GM21447 (cell line): ENCODE data around the gene SLCO2A1.

Experiments used
- ATAC-seq: cut with Tn5 transposase; IDR thresholded peaks from one replicate; pipeline ENCODE4 v1.9.1; 2021; ENCODE audit not compliant: unreplicated experiment

The SLCO2A1 gene

DNA sequence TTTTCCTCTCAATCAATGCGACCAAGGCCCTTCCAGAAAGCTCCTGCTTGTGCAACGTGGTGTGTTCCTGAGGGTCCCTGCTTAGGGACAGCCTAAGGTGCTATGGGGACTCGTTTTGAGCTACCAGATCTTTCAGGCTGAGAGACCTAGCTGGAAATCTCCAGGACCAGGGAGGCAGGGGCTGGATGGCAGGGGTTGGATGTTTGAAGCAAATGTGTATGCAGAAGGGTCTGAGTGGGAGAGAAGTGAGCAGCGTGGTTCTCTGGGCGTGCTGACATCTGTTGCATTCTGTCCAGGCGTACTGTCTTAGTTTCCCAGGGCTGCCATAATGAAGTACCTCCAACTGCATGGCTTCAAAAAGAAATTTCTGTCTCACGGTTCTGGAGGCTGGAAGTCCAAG lies 31.7 kb upstream of the SLCO2A1 start:
- ATAC-seq, result no peak

DNA sequence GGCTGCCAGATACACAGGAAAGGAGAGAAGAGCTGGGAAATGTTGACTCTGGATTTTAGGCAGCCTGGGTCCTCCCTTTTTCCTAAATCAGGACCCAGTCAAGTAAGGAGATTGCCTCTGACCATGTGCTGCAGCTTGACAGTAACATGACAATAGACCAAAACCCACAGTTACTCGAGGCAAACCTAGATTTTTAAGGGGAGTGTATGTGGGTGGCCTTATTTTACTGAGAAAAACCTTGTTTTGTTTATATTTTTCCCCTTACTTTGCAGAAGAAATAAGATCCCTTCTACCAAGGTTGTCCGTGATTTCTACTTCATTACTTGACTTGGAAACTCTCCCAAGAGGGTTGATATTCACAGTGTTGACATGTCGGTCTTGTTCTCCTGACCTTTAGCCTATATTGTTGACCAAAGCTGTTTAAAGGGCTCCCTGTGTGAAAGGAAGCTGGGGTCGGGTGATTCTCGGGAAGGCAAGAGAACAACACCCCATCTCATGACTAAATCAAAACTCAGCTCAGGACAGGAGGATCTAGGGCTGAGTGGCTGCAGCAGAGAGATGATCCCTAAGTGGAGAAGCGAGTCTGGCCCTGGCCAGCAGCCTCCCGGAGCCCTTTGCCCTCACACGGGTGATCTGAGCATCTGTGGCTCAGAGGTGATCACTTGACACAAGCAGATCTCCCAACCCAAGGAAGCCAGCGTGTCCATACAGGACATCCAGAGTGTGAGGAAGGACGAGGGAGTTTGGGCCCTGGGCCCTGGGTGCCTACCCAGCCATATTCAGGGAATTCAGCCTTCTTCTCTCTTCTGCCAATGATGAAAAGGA lies 31.0 kb upstream of the SLCO2A1 start:
- no peak for ATAC-seq

DNA sequence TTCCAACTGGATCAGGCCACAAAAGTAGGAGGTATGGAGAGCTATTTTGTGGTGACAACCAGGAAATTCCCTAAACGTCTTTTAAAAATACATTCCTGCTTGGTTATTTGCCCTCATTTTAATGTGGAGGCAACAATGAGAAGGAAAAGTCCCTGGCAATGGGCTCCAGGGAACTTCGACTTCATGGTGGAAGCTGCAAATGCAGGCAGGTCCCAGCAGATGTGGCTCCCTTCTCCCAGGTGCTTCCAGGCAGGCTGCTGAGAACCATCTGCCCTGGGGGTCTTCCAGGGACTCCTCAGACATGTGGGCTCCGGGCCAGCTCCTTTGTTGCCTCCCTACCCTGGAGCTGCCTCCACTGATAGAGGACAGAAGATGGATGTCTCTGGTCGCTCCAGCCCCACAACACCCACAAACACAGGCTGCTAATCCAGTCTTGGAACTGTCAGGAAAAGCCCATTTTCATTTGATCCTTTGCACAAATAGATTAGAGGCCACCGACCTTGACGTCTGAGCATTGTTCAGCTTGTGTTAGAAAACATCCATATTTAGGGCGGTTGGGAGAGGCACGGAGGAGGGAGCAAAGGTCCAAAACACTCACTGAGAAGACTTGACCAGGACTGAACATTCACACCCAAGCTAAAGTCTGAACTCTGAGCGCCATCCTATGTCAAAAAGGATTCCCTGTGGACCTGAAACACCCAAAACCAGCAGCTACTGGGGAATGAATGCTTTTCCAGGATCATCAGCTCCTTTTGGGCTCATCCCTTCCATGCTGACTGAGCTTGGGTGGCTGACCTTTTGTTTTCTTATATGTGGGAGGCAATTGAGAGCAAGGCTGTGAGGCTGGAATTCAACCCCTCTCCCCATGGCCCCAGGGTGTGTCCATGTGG lies 30.2 kb upstream of the SLCO2A1 start:
- ATAC-seq, result no peak

DNA sequence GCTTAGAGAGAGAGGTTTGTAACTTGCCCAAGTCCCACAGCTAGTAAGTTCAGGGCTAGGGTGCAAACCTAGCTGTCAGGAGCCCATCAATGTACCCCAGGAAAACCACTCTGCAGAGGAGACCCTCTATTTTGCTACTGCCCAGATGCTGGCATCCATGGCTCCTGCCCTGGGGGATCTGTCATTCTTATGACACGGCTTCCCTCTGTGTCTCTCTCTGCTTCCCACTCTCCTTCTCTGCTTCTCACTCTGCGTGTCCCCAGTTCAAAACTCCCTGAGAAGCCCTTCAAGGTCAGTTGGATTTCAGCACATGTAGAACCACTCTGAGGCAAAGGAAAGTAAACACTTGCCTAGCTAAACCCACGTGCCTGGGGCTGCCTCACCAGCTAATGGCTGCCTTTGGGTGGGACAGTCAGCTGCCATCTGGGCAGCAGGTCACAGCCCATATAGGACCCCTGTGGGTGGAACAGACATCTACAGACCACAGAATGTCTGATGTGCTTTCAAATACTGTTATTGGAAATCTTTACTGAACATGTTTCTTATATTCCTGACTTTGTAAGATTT lies 29.4 kb upstream of the SLCO2A1 start:
- no peak for ATAC-seq

DNA sequence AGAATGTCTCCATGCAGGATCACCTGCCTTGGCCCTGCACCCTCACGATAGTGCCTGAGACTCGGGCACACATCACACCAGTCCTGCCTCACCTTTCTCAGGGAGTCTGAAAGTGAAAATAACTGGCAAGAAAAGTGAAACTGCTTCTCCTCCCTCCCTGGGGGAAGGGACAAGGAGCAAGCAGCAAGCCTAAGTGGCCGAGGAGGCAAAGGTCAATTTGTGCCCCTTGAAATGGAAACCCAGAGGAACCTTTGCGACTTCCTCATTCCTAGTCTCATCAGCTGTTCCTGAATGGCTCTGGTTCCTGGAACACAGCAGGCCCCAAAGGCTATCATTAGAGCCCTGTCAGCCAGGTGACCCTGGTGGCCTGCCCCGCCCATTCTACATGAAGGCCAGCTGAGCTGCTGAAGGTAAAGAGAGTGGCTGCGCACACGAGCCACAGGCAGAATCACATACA lies 28.0 kb upstream of the SLCO2A1 start:
- ATAC-seq, result no peak

DNA sequence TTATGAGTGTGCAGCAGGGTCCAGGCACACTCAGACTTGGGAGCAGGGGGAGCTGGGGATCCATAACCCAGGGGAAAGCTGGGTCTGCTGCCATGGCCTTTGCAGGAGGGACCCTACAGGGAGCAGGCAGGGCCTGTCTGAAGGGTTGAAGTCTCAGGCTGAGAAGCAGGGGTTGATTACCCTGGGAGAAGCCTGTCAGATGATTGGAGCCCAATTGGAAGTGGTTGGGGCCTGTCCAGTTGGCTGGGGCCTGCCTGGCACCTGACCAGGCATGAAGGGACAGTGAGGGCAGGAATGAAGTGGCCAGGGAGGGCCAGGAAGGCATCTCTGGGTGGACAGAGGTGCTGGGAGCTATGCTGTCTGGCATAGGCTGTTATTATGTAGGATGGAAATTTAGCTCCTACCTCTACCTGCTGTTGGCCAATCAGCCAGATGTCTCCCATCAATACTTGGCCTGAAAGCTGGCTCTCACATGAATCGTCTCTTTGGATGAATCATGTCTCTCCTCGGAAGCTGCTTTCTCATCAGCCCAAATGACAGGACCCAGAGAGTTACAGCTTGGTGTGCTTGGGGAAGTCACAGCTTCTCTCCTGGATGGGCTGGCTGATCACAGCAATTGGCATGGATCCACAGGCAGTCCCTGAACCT lies 27.4 kb upstream of the SLCO2A1 start:
- ATAC-seq, result no peak

DNA sequence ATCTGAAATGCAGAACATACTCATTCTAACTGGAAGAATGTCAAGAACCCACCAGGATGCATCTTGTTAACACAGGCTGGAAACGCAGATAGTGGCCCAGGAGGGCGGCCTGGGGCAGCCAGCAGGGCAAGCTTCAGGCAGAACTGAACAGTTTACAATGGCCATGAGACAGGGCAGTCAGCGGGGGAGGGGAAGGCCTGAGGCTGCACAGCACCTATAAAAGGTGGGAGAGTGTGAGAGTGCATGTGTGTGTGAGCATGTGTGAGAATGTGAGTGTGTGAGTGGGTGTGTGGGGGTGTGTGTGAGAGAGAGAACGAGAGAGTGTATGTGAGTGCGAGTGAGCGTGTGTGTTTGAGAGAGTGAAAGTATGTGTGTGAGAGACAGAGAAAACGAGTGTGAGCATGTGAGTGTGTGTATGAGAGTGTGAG lies 26.8 kb upstream of the SLCO2A1 start:
- no peak for ATAC-seq

DNA sequence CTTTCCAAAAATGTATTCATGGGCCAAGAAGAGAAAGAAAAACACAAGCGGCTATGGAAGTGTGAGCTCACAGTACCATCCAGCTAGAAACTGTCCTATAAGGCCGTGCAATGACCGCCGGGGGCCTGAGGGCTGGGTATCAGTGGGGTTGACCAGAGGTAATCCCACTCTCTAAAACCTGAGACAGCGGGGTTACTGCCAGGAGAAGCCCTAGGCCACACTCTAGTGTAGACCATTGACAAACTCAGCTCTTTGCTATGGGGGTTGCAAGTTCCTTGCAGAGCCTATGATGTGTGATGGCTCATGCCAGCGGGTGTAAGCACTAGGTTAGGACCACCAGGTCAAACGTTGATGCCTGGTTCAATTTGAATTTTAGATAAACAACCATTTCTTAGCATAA lies 25.9 kb upstream of the SLCO2A1 start:
- ATAC-seq, result no peak

DNA sequence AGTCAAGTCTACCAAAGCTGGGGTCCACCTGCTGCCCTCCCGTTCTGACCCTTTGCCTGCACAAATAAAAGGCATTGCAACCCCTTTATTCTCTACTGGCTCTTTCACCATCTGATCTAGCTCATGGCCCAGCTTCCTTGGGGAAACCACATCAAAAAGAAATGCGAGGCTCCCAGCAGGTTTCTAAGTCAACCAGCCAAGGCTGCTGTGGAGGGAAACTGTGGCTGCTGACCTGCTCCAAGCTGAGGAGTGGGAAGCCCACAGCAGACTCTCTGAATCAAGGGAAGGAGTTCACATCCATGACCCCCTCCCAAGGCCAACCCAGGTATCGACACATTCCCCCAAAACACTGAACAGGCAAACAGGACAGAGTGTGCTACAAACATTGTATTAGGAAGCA lies 25.2 kb upstream of the SLCO2A1 start:
- no peak for ATAC-seq

DNA sequence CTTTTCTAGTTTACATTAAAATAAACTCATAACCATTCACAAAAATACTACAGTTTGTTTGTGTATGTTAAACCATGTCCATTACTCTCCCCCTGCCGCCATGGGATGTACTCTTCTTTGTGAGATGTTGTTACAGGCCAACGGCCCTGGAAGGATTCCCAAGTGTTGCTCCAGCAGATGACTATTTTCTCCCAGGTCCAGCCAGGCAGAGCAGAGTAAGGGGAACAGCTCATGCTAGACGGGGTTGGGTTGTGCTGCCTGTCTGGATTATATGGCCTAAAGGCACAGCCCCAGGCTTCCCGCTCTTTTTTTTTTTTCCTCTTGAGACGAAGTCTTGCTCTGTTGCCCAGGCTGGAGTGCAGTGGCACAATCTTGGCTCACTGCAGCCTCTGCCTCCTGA lies 24.5 kb upstream of the SLCO2A1 start:
- ATAC-seq, result no peak

DNA sequence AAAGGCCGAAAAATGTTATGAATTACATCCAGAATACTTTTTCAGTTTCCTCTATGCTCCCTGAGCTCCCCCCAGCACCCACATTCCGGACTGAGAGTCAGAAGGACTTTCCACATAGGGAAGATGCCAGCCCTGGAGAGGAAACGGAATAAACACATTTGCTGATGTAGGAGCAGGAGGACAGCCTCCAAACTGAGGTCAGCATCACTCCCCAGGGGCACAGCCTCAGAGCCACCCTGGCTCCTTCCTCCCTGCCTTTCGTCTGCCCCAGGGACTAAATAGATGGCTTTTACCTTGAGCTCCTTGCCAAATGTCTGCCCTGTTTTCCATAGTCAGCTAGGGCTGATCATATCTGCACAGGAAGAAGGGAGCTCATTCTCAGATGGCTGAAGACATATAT lies 22.6 kb upstream of the SLCO2A1 start:
- no peak for ATAC-seq

DNA sequence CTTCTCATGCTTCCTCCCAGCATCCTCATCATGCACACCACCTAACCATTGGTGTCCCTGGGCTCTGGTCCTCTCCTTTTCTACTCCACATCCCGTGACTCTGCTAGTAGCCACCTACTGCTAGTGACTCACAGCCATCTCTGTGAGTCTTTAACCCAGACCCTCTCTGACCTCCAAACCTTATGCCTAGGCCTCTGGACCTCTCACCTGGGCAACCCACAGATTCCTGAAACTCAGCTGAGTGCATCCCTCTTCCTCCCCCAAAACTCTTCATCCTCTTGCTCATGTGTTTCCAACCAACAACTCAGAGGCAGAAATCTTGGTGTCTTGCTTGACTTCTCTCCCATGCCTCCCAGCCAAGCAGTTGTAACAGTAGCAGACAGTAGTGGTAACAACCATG lies 20.0 kb upstream of the SLCO2A1 start:
- ATAC-seq, result no peak

DNA sequence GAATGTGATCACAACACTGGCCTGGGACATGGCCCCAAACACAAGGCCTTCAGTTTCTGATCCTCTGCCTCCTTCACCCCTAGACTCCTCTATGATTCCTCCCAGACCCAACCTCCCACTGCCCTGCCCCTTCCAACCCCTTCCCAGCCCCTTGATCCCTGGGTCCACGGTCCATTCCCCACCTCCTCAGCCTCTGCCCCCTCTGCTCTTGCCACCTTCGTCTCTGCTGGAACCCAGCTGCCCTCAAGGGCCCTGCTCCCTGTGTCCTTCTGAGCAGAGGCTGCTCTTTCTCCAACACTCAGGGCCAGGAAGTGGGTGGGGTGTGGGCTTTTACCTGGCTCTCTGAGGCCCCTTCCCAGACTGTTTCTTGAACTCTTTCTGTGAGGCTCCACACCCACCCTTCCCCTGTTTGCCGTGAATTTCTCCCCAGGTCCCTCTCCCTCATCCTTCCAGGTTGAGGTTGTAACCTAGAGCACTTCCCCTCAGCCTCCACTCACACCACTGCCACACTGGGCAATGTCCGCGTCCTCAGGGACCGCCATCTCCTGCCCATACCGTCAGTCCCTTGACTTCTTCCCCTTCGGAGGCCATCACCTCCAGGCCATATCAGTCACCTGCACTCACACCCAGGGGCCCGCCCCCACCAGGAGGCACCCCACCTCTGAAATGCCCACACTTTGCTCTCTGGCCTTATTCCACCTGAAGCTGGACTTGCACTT lies 18.7 kb upstream of the SLCO2A1 start:
- no peak for ATAC-seq

DNA sequence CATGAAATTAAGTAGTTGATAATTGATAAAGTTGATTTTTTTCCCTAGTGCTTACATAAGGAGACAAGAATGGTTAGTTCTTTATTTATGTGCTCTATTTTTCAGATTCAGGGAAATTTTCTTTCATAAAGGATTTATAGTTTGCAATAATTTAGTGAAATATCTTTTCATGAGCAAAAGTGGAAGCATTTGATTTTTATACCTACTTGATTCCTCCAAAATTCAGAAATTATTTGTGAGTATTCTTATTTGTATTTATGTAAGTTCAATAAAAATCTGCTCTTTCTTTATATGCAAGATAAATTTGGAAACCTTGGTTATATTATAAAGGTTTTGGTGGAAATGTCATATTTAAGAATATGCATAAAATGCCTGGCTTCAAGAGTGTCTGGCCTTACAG lies 14.7 kb upstream of the SLCO2A1 start:
- no peak for ATAC-seq

DNA sequence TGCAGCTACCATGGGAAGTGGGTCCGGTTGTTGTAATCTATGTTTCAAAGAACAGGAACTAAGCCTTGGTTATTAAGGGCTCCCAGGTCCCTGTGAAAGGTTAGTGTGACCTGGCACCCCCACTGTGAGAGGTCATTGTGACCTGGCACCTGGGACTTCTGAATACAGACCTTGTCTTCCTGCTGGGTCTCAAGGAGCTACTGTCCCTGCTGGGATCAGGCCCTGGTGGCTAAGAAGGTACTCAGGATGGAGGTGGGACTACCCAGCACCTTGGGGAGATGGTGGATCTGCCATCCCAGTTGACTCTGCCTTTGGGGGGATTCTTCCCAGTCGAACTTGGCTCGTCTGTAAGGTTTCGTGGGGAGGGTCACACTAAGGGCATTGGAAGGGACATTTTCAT lies 10.3 kb upstream of the SLCO2A1 start:
- ATAC-seq, result no peak

DNA sequence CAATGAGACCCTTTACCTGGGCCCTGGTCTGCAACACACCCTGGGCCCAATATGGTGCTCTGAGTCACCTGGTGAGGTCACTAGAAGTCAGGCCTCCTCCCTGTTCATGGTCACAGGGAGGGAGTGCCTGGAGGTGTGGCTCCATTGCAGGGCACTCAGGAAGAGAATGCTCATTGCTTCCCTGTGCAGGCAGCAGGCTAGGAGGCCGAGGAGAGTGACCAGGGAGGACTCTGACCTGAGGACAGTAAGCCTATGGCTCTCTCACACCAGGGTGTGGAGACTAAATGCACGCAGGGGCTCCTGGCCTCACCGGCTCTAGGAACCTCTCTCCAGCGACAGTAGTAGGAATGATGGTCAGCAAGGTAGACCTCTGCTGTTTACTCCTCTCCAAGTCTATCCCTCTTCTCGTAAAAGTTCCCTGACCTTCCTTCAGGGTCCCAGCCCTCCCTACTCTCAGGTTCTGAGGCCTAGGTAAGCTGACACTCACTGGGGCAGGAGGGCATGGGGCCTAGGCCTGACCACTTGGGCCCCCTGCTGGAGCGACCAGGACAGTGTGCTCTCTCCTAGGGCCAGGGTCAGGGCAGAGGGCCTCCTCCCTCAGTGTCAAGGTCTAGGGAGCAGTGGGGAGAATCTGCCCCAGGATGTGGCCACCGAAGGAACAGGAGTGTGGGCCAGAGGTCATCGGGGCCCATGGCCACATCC lies 9.6 kb upstream of the SLCO2A1 start:
- no peak for ATAC-seq

DNA sequence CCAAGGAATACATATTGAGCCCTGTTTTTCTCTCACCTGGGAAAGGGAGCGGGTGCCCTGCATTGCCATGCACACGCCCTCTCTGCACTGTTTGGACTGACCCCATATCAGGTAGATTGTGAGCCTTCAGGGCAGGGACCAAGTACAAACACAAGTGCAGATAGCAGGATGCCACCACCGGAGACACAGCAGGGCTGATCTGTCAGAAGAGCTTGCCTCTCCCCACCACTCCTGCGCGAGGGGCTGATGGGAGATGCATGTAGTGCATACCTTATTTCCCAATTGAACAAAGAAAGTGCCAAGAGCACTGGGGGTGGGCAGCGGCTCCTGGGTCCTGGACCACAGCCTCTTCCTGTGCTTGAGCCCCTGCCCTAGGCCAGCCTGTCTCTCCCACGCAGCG lies 9.0 kb upstream of the SLCO2A1 start:
- ATAC-seq, result no peak

DNA sequence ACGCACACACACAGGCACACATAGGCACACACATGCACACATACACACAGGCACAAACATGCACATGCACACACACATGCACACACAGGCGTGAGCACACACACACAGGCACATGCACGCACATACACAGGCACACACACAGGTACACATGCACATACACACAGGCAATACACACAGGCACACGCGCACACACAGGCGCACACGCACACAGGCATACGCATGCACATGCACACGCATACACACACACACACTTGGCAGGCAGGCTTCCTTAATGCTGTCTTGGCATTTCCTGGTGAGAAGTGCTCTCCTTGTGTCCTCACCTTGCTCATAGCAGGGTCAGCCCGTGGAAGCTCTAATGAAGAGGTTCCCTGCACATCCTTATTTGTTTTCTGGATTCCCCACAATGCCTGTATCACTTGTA lies 8.4 kb upstream of the SLCO2A1 start:
- ATAC-seq, result no peak

DNA sequence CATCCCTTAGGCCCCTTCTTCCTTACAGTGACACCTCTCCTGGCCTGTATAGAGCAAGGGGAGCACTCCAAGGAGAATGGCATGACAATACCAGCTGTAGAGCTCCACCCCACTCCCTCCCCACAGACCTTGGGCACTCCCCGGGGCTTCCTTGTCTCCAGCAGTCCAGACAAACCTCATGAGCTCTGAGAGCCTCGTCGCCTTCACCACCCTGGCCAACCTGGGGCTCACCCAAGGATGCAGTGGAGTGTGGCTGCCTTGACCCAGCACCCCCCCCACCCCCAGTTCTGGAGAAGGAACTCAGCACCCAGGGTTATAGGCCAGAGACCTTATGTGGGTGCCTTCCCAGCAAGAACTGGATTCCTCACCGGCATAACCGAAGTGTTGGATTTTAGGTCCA lies 7.4 kb upstream of the SLCO2A1 start:
- no peak for ATAC-seq

DNA sequence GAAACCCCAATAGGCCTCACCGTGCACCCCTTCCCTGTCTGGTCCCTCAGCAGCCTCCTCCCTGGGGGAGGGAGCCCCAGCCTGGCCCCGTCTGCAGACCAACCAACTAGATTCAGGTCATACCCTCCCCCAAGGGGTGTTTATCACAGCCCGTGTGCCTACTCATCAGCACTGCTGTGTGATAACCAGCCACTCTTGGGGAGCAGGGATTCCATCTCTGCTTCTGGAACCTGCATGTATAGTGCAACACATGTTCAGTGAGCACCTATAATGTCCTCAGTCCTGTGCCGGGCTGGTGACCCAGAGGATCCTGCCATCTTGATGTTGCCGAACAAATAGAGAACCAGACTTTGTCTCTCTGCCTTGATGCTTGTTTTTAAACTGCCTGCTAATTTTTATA lies 6.6 kb upstream of the SLCO2A1 start:
- ATAC-seq, result no peak
